HG03469 (cell line): Measurements from ENCODE around the gene MRPL36.
A peak's percentile ranks its signal among the peaks of the same experiment; 100 is the strongest.

Experiments
- ATAC-seq: cut with Tn5 transposase; IDR thresholded peaks from one replicate; pipeline ENCODE4 v1.9.1; 2021; ENCODE audit warnings: mild to moderate bottlenecking, moderate library complexity, moderate number of reproducible peaks; ENCODE audit not compliant: unreplicated experiment

Gene MRPL36

GRCh38 chr5:1782385-1783215 lies 17.0 kb downstream of the MRPL36 start:
- ATAC-seq = peak; percentile 23

GRCh38 chr5:1781726-1782384 lies 17.8 kb downstream of the MRPL36 start:
- ATAC-seq = no peak

- no peak for ATAC-seq
These were observed 18.5 kb downstream of the MRPL36 start for GRCh38 chr5:1781107-1781506.

- no peak for ATAC-seq
These were observed 19.1 kb downstream of the MRPL36 start for GRCh38 chr5:1780614-1780930.

GRCh38 chr5:1779782-1780613 lies 19.6 kb downstream of the MRPL36 start:
- no peak for ATAC-seq

- ATAC-seq = no peak
These were observed 20.5 kb downstream of the MRPL36 start for GRCh38 chr5:1779021-1779680.

GRCh38 chr5:1778138-1779020 lies 21.3 kb downstream of the MRPL36 start:
- ATAC-seq = no peak

- no peak for ATAC-seq
These were observed 22.1 kb downstream of the MRPL36 start for GRCh38 chr5:1777281-1778137.

- ATAC-seq = no peak
These were observed 22.8 kb downstream of the MRPL36 start for GRCh38 chr5:1776831-1777230.

- peak; percentile 64 for ATAC-seq
These were observed 27.0 kb downstream of the MRPL36 start for GRCh38 chr5:1772634-1773033.

GRCh38 chr5:1771149-1772065 lies 28.2 kb downstream of the MRPL36 start:
- ATAC-seq = no peak

GRCh38 chr5:1770443-1770802 lies 29.2 kb downstream of the MRPL36 start:
- ATAC-seq = no peak

- ATAC-seq = no peak
These were observed 29.7 kb downstream of the MRPL36 start for GRCh38 chr5:1769752-1770442.

- no peak for ATAC-seq
These were observed 30.5 kb downstream of the MRPL36 start for GRCh38 chr5:1769017-1769640.

- no peak for ATAC-seq
These were observed 31.2 kb downstream of the MRPL36 start for GRCh38 chr5:1768283-1769000.

- no peak for ATAC-seq
These were observed 31.9 kb downstream of the MRPL36 start for GRCh38 chr5:1767524-1768282.
